Activated CD8-positive, alpha-beta T cell treated with anti-CD3 and anti-CD28 coated beads, Interleukin-2, amount 10 ng/mL, durations not matched to agents 7 days and 5 days (primary cell): ENCODE results near the gene SETBP1. TPM values are rescaled to one million over a fixed set of nuclear protein-coding genes. Genes with fewer than 3 reads are reported as not detected.

Experiments
- ATAC-seq: fragments of 150-1000 bp; cut with Tn5 transposase; one replicate; pipeline ENCODE4 v1.10.0; 2021; ENCODE audit warnings: moderate library complexity
- CTCF ChIA-PET: fragments of 350-600 bp; sonication (Branson Sonifier 250); formaldehyde crosslinking; loops from one replicate; lab custom pipeline; 2021; ENCODE audit warnings: antibody characterized with exemption; lab: Charles Lee
- POLR2A ChIA-PET: fragments of 350-600 bp; sonication (Branson Sonifier 250); formaldehyde crosslinking; loops from one replicate; lab custom pipeline; 2021; ENCODE audit warnings: antibody characterized with exemption; lab: Charles Lee
- DNase-seq: peaks from one replicate; pipeline ENCODE4 v3.0.0-alpha.2; 2020
- H3K27ac Mint-ChIP-seq: one replicate; pipeline ENCODE4 v1.8.0; 2021; ENCODE audit warnings: mild to moderate bottlenecking, mixed read lengths
- H3K27me3 Mint-ChIP-seq: one replicate; pipeline ENCODE4 v1.8.0; 2021; ENCODE audit warnings: low read depth, mixed read lengths
- H3K36me3 Mint-ChIP-seq: one replicate; pipeline ENCODE4 v1.8.0; 2021; ENCODE audit warnings: low read depth, mixed read lengths
- H3K4me1 Mint-ChIP-seq: one replicate; pipeline ENCODE4 v1.8.0; 2021; ENCODE audit warnings: low read depth, mixed read lengths
- H3K4me3 Mint-ChIP-seq: one replicate; pipeline ENCODE4 v1.8.0; 2021; ENCODE audit warnings: mild to moderate bottlenecking, mixed read lengths
- H3K9me3 Mint-ChIP-seq: one replicate; pipeline ENCODE4 v1.8.0; 2022; ENCODE audit warnings: mixed read lengths; ENCODE audit not compliant: insufficient read depth
- total RNA-seq, 2 experiments: library from RNA; stranded (reverse); gene quantifications; one replicate each; pipeline ENCODE4 v1.2.3, GENCODE V29; 2021

The SETBP1 gene
- total RNA-seq, 2 experiments from 2014 or later: 7.0 to 8.4 TPM

- no peaks in the 10 kb centered on the region for H3K9me3 Mint-ChIP-seq
- no peak for ATAC-seq
- no peaks in the 10 kb centered on the region for H3K36me3 Mint-ChIP-seq
- H3K4me3 Mint-ChIP-seq: no peak overlapping the region
- no peak overlapping the region for H3K27ac Mint-ChIP-seq
- no peak for DNase-seq
- POLR2A ChIA-PET: no interaction called here
- no peaks in the 10 kb centered on the region for H3K4me1 Mint-ChIP-seq
- no peaks in the 10 kb centered on the region for H3K27me3 Mint-ChIP-seq
- CTCF ChIA-PET: no interaction called here
Measured at GRCh38 chr18:44949967-44950366, 269.3 kb downstream of the SETBP1 start.

GRCh38 chr18:44950685-44951195, 270.1 kb downstream of the SETBP1 start:
- no peaks in the 10 kb centered on the region for H3K36me3 Mint-ChIP-seq
- H3K27me3 Mint-ChIP-seq: no peaks in the 10 kb centered on the region
- DNase-seq: no peak
- no peak for ATAC-seq
- H3K4me1 Mint-ChIP-seq: no peaks in the 10 kb centered on the region
- H3K27ac Mint-ChIP-seq: no peak overlapping the region
- H3K9me3 Mint-ChIP-seq: no peaks in the 10 kb centered on the region
- POLR2A ChIA-PET: no interaction called here
- no peak overlapping the region for H3K4me3 Mint-ChIP-seq
- CTCF ChIA-PET: no interaction called here

GRCh38 chr18:44951748-44952147, 271.1 kb downstream of the SETBP1 start:
- no peak overlapping the region for H3K4me3 Mint-ChIP-seq
- no peaks in the 10 kb centered on the region for H3K27me3 Mint-ChIP-seq
- H3K27ac Mint-ChIP-seq: no peak overlapping the region
- H3K4me1 Mint-ChIP-seq: no peaks in the 10 kb centered on the region
- H3K36me3 Mint-ChIP-seq: no peaks in the 10 kb centered on the region
- ATAC-seq (no peak), DNase-seq (no peak)
- H3K9me3 Mint-ChIP-seq: no peaks in the 10 kb centered on the region
- POLR2A ChIA-PET: no interaction called here
- CTCF ChIA-PET: no interaction called here

- ATAC-seq (no peak), DNase-seq (no peak)
- H3K4me3 Mint-ChIP-seq: no peak overlapping the region
- H3K27ac Mint-ChIP-seq: no peak overlapping the region
- POLR2A ChIA-PET: no interaction called here
- CTCF ChIA-PET: no interaction called here
- no peaks in the 10 kb centered on the region for H3K4me1 Mint-ChIP-seq
- no peaks in the 10 kb centered on the region for H3K27me3 Mint-ChIP-seq
- H3K36me3 Mint-ChIP-seq: no peaks in the 10 kb centered on the region
- no peaks in the 10 kb centered on the region for H3K9me3 Mint-ChIP-seq
Measured at GRCh38 chr18:44954257-44954656, 273.6 kb downstream of the SETBP1 start.

- H3K36me3 Mint-ChIP-seq: no peaks in the 10 kb centered on the region
- H3K4me3 Mint-ChIP-seq: no peak overlapping the region
- DNase-seq (no peak), ATAC-seq (no peak)
- CTCF ChIA-PET: no interaction called here
- POLR2A ChIA-PET: no interaction called here
- H3K9me3 Mint-ChIP-seq: no peaks in the 10 kb centered on the region
- H3K4me1 Mint-ChIP-seq: no peaks in the 10 kb centered on the region
- H3K27ac Mint-ChIP-seq: no peak overlapping the region
- H3K27me3 Mint-ChIP-seq: no peaks in the 10 kb centered on the region
Measured at GRCh38 chr18:44955825-44956224, 275.1 kb downstream of the SETBP1 start.

- POLR2A ChIA-PET: no interaction called here
- CTCF ChIA-PET: no interaction called here
- no peak for DNase-seq
- no peak overlapping the region for H3K4me3 Mint-ChIP-seq
- no peak overlapping the region for H3K27ac Mint-ChIP-seq
- no peaks in the 10 kb centered on the region for H3K27me3 Mint-ChIP-seq
- no peaks in the 10 kb centered on the region for H3K9me3 Mint-ChIP-seq
- no peak for ATAC-seq
- no peaks in the 10 kb centered on the region for H3K4me1 Mint-ChIP-seq
- no peaks in the 10 kb centered on the region for H3K36me3 Mint-ChIP-seq
Measured at GRCh38 chr18:44957025-44957424, 276.3 kb downstream of the SETBP1 start.

- ChIA-PET POLR2A (no interaction called here), CTCF (no interaction called here)
- no peaks in the 10 kb centered on the region for H3K27me3 Mint-ChIP-seq
- ATAC-seq (no peak), DNase-seq (no peak)
- no peak overlapping the region for H3K4me3 Mint-ChIP-seq
- no peak overlapping the region for H3K27ac Mint-ChIP-seq
- no peaks in the 10 kb centered on the region for H3K4me1 Mint-ChIP-seq
- no peaks in the 10 kb centered on the region for H3K9me3 Mint-ChIP-seq
- no peaks in the 10 kb centered on the region for H3K36me3 Mint-ChIP-seq
Measured at GRCh38 chr18:44957461-44957860, 276.8 kb downstream of the SETBP1 start.

GRCh38 chr18:44958040-44958439, 277.4 kb downstream of the SETBP1 start:
- ChIA-PET CTCF (no interaction called here), POLR2A (no interaction called here)
- Mint-ChIP-seq H3K36me3 (no peaks in the 10 kb centered on the region), H3K27ac (no peak overlapping the region), H3K27me3 (no peaks in the 10 kb centered on the region), H3K9me3 (no peaks in the 10 kb centered on the region), H3K4me1 (no peaks in the 10 kb centered on the region), H3K4me3 (no peak overlapping the region)
- no peak for ATAC-seq
- DNase-seq: no peak

GRCh38 chr18:44958455-44958854, 277.8 kb downstream of the SETBP1 start:
- Mint-ChIP-seq H3K27me3 (no peaks in the 10 kb centered on the region), H3K9me3 (no peaks in the 10 kb centered on the region), H3K36me3 (no peaks in the 10 kb centered on the region), H3K4me3 (no peak overlapping the region), H3K4me1 (no peaks in the 10 kb centered on the region), H3K27ac (no peak overlapping the region)
- ChIA-PET POLR2A (no interaction called here), CTCF (no interaction called here)
- DNase-seq (no peak), ATAC-seq (no peak)

GRCh38 chr18:44959013-44959412, 278.3 kb downstream of the SETBP1 start:
- ATAC-seq (no peak), DNase-seq (no peak)
- H3K36me3 Mint-ChIP-seq: no peaks in the 10 kb centered on the region
- no peaks in the 10 kb centered on the region for H3K4me1 Mint-ChIP-seq
- H3K27ac Mint-ChIP-seq: no peak overlapping the region
- no peaks in the 10 kb centered on the region for H3K27me3 Mint-ChIP-seq
- ChIA-PET CTCF (no interaction called here), POLR2A (no interaction called here)
- no peaks in the 10 kb centered on the region for H3K9me3 Mint-ChIP-seq
- H3K4me3 Mint-ChIP-seq: no peak overlapping the region

- Mint-ChIP-seq H3K27me3 (no peaks in the 10 kb centered on the region), H3K9me3 (no peaks in the 10 kb centered on the region), H3K36me3 (no peaks in the 10 kb centered on the region), H3K4me1 (no peaks in the 10 kb centered on the region), H3K4me3 (no peak overlapping the region), H3K27ac (no peak overlapping the region)
- ATAC-seq (no peak), DNase-seq (no peak)
- CTCF ChIA-PET: no interaction called here
- POLR2A ChIA-PET: no interaction called here
Measured at GRCh38 chr18:44960580-44960979, 279.9 kb downstream of the SETBP1 start.

GRCh38 chr18:44961288-44961995, 280.8 kb downstream of the SETBP1 start:
- ATAC-seq (no peak), DNase-seq (no peak)
- no peak overlapping the region for H3K27ac Mint-ChIP-seq
- H3K4me3 Mint-ChIP-seq: no peak overlapping the region
- no peaks in the 10 kb centered on the region for H3K9me3 Mint-ChIP-seq
- CTCF ChIA-PET: no interaction called here
- no peaks in the 10 kb centered on the region for H3K4me1 Mint-ChIP-seq
- H3K36me3 Mint-ChIP-seq: no peaks in the 10 kb centered on the region
- POLR2A ChIA-PET: no interaction called here
- H3K27me3 Mint-ChIP-seq: no peaks in the 10 kb centered on the region

GRCh38 chr18:44967599-44967998, 286.9 kb downstream of the SETBP1 start:
- ChIA-PET CTCF (no interaction called here), POLR2A (no interaction called here)
- Mint-ChIP-seq H3K36me3 (no peaks in the 10 kb centered on the region), H3K27me3 (no peaks in the 10 kb centered on the region), H3K4me3 (no peak overlapping the region), H3K27ac (no peak overlapping the region), H3K4me1 (no peaks in the 10 kb centered on the region), H3K9me3 (no peaks in the 10 kb centered on the region)
- DNase-seq (no peak), ATAC-seq (no peak)
